IPS DF 19.7 (cell line): ENCODE measurements around the gene KAZN.

ENCODE experiments used
- DNase-seq: peaks from one replicate; pipeline ENCODE4 v3.0.0-alpha.2; 2013; ENCODE audit warnings: low read depth, low spot score

KAZN gene

GRCh38 chr1:15007368-15007767, 408.9 kb downstream of the KAZN start:
- DNase-seq = no peak

- DNase-seq = no peak
These were observed 409.4 kb downstream of the KAZN start for GRCh38 chr1:15007842-15008241.

- DNase-seq = no peak
These were observed 410.6 kb downstream of the KAZN start for GRCh38 chr1:15008783-15009729.

GRCh38 chr1:15011160-15011559, 412.7 kb downstream of the KAZN start:
- DNase-seq = no peak

- DNase-seq = no peak
These were observed 413.2 kb downstream of the KAZN start for GRCh38 chr1:15011661-15012060.

GRCh38 chr1:15012822-15013221, 414.3 kb downstream of the KAZN start:
- no peak for DNase-seq

GRCh38 chr1:15013767-15014166, 415.3 kb downstream of the KAZN start:
- no peak for DNase-seq

- no peak for DNase-seq
These were observed 416.0 kb downstream of the KAZN start for GRCh38 chr1:15014516-15014915.

GRCh38 chr1:15016001-15016400, 417.5 kb downstream of the KAZN start:
- no peak for DNase-seq

- no peak for DNase-seq
These were observed 418.0 kb downstream of the KAZN start for GRCh38 chr1:15016526-15016925.

- no peak for DNase-seq
These were observed 418.6 kb downstream of the KAZN start for GRCh38 chr1:15017120-15017519.

GRCh38 chr1:15018767-15019166, 420.3 kb downstream of the KAZN start:
- DNase-seq = no peak

- DNase-seq = no peak
These were observed 422.7 kb downstream of the KAZN start for GRCh38 chr1:15020943-15021745.

GRCh38 chr1:15022048-15022447, 423.6 kb downstream of the KAZN start:
- no peak for DNase-seq

- no peak for DNase-seq
These were observed 424.7 kb downstream of the KAZN start for GRCh38 chr1:15023205-15023604.

- DNase-seq = no peak
These were observed 425.5 kb downstream of the KAZN start for GRCh38 chr1:15023976-15024375.

- DNase-seq = no peak
These were observed 427.6 kb downstream of the KAZN start for GRCh38 chr1:15026117-15026489.

GRCh38 chr1:15027515-15027986, 429.1 kb downstream of the KAZN start:
- DNase-seq = no peak

GRCh38 chr1:15028102-15028501, 429.6 kb downstream of the KAZN start:
- DNase-seq = no peak

GRCh38 chr1:15028616-15029015, 430.1 kb downstream of the KAZN start:
- no peak for DNase-seq

- no peak for DNase-seq
These were observed 430.6 kb downstream of the KAZN start for GRCh38 chr1:15029036-15029435.

GRCh38 chr1:15029786-15030185, 431.3 kb downstream of the KAZN start:
- DNase-seq = no peak
